ENCODE measurements around the gene GPER1.

- TF ChIP-seq TARDBP (IDR thresholded peaks at IDR 0.05) (no peak), SP1 (IDR thresholded peaks at IDR 0.05) (no peak), ARNT (IDR thresholded peaks at IDR 0.05) (no peak), CTBP1 (IDR thresholded peaks at IDR 0.05; ENCODE audit: borderline replicate concordance) (no peak), SUZ12 (IDR thresholded peaks at IDR 0.05) (no peak), L3MBTL2 (conservative IDR thresholded peaks at IDR 0.05) (no peak), BHLHE40 (IDR thresholded peaks at IDR 0.05; ENCODE audit: borderline replicate concordance) (no peak), LEF1 (IDR thresholded peaks at IDR 0.05; ENCODE audit: borderline replicate concordance) (no peak), FOXM1 (IDR thresholded peaks at IDR 0.05; ENCODE audit: borderline replicate concordance) (no peak)
Observed at GRCh38 chr7:1124816-1125602, 37.1 kb downstream of the GPER1 start.
